IMR-90 (cell line): ENCODE data around the gene TCP1. TPM values are rescaled to one million over a fixed set of nuclear protein-coding genes. Genes with fewer than 3 reads are reported as not detected.

Source experiments
- ATAC-seq: fragments of 200-7000 bp; cut with Tn5 transposase; 2 replicates; pipeline ENCODE4 v1.9.1; 2020; ENCODE audit warnings: low read depth, mild to moderate bottlenecking, moderate library complexity
- BruUV-seq: library from RNA; stranded (reverse); fragments of 400-500 nt; replicated peaks from 2 replicates; lab custom pipeline; 2021; lab: Mats Ljungman, UMichigan
- CTCF ChIA-PET: fragments of 300-600 bp; formaldehyde crosslinking; extraction: SDS; loops from one replicate; lab custom pipeline; 2021; ENCODE audit warnings: antibody characterized with exemption; lab: Yijun Ruan, JAX
- POLR2A ChIA-PET: fragments of 300-600 bp; sonication (Branson Sonifier 250); formaldehyde crosslinking; loops from one replicate; lab custom pipeline; 2022; ENCODE audit warnings: antibody characterized with exemption; ENCODE audit not compliant: unreplicated experiment; lab: Charles Lee
- DNase-seq: peaks from one replicate; pipeline ENCODE4 v3.0.0; 2013
- H2AFZ ChIP-seq: replicated peaks from 2 replicates; pipeline ENCODE3; 2013; ENCODE audit warnings: low read length, mild to moderate bottlenecking; ENCODE audit not compliant: poor library complexity
- H2AK5ac ChIP-seq: 2 replicates; pipeline ENCODE4 v1.6.1; 2013; ENCODE audit warnings: low read depth, low read length, inconsistent platforms
- H2AK9ac ChIP-seq: replicated peaks from 2 replicates; pipeline ENCODE3; 2013; ENCODE audit warnings: mild to moderate bottlenecking, low read depth, low read length, moderate library complexity; ENCODE audit not compliant: poor library complexity
- H2BK120ac ChIP-seq: 2 replicates; pipeline ENCODE4 v1.6.1; 2013; ENCODE audit warnings: low read depth, low read length, inconsistent platforms
- H2BK15ac ChIP-seq: 3 replicates; pipeline ENCODE4 v1.6.1; 2013; ENCODE audit warnings: low read depth, low read length, inconsistent platforms
- H2BK20ac ChIP-seq: 2 replicates; pipeline ENCODE4 v1.6.1; 2013; ENCODE audit warnings: low read depth, mild to moderate bottlenecking, inconsistent platforms, low read length, moderate library complexity
- H2BK5ac ChIP-seq: 2 replicates; pipeline ENCODE4 v1.6.1; 2013; ENCODE audit warnings: mild to moderate bottlenecking, low read depth, low read length, inconsistent platforms; ENCODE audit not compliant: poor library complexity, severe bottlenecking
- H3K14ac ChIP-seq: replicated peaks from 2 replicates; pipeline ENCODE4 v1.6.1; 2013; ENCODE audit warnings: low read depth, low read length, inconsistent platforms
- H3K18ac ChIP-seq: 2 replicates; pipeline ENCODE4 v1.6.1; 2013; ENCODE audit warnings: low read depth, low read length, control low read depth
- H3K23ac ChIP-seq: 2 replicates; pipeline ENCODE4 v1.6.1; 2013; ENCODE audit warnings: low read depth, low read length, inconsistent platforms
- H3K27ac ChIP-seq: 2 replicates; pipeline ENCODE4 v1.5.1; 2013; ENCODE audit warnings: mild to moderate bottlenecking, control low read depth, low read length; ENCODE audit not compliant: insufficient read depth
- H3K27me3 ChIP-seq: 2 replicates; pipeline ENCODE4 v1.6.1; 2013; ENCODE audit warnings: low read length; ENCODE audit not compliant: control insufficient read depth, insufficient read depth
- H3K36me3 ChIP-seq: 2 replicates; pipeline ENCODE4 v1.6.1; 2013; ENCODE audit warnings: low read length, mixed read lengths; ENCODE audit not compliant: control insufficient read depth, insufficient read depth
- H3K4ac ChIP-seq: 2 replicates; pipeline ENCODE4 v1.6.1; 2013; ENCODE audit warnings: low read depth, low read length, inconsistent platforms
- H3K4me1 ChIP-seq: 2 replicates; pipeline ENCODE4 v1.6.1; 2013; ENCODE audit warnings: low read length, mixed read lengths; ENCODE audit not compliant: control insufficient read depth, insufficient read depth
- H3K4me2 ChIP-seq: 2 replicates; pipeline ENCODE4 v1.6.1; 2013; ENCODE audit warnings: low read depth, mild to moderate bottlenecking, control low read depth, low read length, moderate library complexity
- H3K4me3 ChIP-seq: 2 replicates; pipeline ENCODE4 v1.5.1; 2013; ENCODE audit warnings: low read depth, mild to moderate bottlenecking, control low read depth, low read length, moderate library complexity; ENCODE audit not compliant: insufficient read depth
- H3K56ac ChIP-seq: 2 replicates; pipeline ENCODE4 v1.6.1; 2013; ENCODE audit warnings: low read length, inconsistent platforms; ENCODE audit not compliant: insufficient read depth; ENCODE audit errors: extremely low read depth
- H3K79me1 ChIP-seq, 2 experiments: 2 replicates each; pipeline ENCODE4 v1.6.1; 2013; ENCODE audit warnings: low read length in 2 of 2, inconsistent platforms in 1 of 2, low read depth in 1 of 2
- H3K9ac ChIP-seq: 2 replicates; pipeline ENCODE4 v1.6.1; 2013; ENCODE audit warnings: low read depth, low read length, control low read depth
- H3K9me1 ChIP-seq: 2 replicates; pipeline ENCODE4 v1.6.1; 2013; ENCODE audit warnings: low read length, inconsistent platforms; ENCODE audit not compliant: insufficient read depth
- H3K9me3 ChIP-seq: 2 replicates; pipeline ENCODE4 v1.6.1; 2013; ENCODE audit warnings: low read length; ENCODE audit not compliant: control insufficient read depth, insufficient read depth
- H4K20me1 ChIP-seq: 2 replicates; pipeline ENCODE4 v1.6.1; 2013; ENCODE audit warnings: low read length, inconsistent platforms; ENCODE audit not compliant: insufficient read depth
- H4K5ac ChIP-seq: 2 replicates; pipeline ENCODE4 v1.6.1; 2013; ENCODE audit warnings: mild to moderate bottlenecking, low read depth, low read length, control low read depth
- H4K8ac ChIP-seq, 2 experiments: 2 replicates each; pipeline ENCODE4 v1.6.1; 2013; ENCODE audit warnings: low read depth in 2 of 2, low read length in 2 of 2, control low read depth in 1 of 2, inconsistent platforms in 1 of 2
- H4K91ac ChIP-seq: 2 replicates; pipeline ENCODE4 v1.6.1; 2013; ENCODE audit warnings: low read depth, low read length, inconsistent platforms; ENCODE audit not compliant: insufficient read depth
- CHD1 ChIP-seq: IDR thresholded peaks from 2 replicates; pipeline ENCODE4 v1.6.1; 2012; ENCODE audit warnings: low read depth, low read length, improper control_type of control experiment
- FOS ChIP-seq: fragments of 150-350 bp; IDR thresholded peaks from 2 replicates; pipeline ENCODE4 v1.6.1; 2016; ENCODE audit warnings: low read depth, low read length
- WGBS, 2 experiments: methylation state at CpG; one replicate each; pipeline versions ENCODE4 v1.1.5 to v1.1.7; 2013; ENCODE audit warnings: missing lambda C conversion rate in 2 of 2; ENCODE audit not compliant: insufficient read length in 1 of 2; ENCODE audit errors: extremely low coverage in 2 of 2; 5-methylcytosine and 5-hydroxymethylcytosine counted together
- dilution Hi-C: fragments of 300-500 bp; cut with HindIII; formaldehyde crosslinking; loops from one replicate; pipeline ENCODE4 v1.14.3; 2018; ENCODE audit warnings: low sequenced_read_pairs; ENCODE audit not compliant: unreplicated experiment
- in situ Hi-C: fragments of 300-500 bp; cut with MboI; formaldehyde crosslinking; loops from 3 replicates; pipeline ENCODE4 v1.14.3; 2019; ENCODE audit warnings: low sequenced_read_pairs, inconsistent platforms, mixed read lengths
- intact Hi-C: fragments of 100-400 bp; cut with micrococcal nuclease; formaldehyde crosslinking; loops from 2 replicates; pipeline ENCODE4 v1.10.0; 2022
- polyA plus RNA-seq, 3 experiments: library from polyadenylated mRNA; depleted of rRNA; stranded (reverse); fragments of >200 nt; gene quantifications; 2 replicates each; pipeline ENCODE4 v1.2.3, GENCODE V29; 2012; ENCODE audit warnings: low replicate concordance in 1 of 3
- total RNA-seq: library from RNA; depleted of rRNA; stranded (reverse); fragments of >200 nt; gene quantifications from 2 replicates; pipeline ENCODE4 v1.2.3, GENCODE V29; 2012

The TCP1 gene
- total and polyA plus RNA-seq, 2 of the 4 experiments (the other 2 are of a cell fraction), result 119 to 576 TPM

DNA sequence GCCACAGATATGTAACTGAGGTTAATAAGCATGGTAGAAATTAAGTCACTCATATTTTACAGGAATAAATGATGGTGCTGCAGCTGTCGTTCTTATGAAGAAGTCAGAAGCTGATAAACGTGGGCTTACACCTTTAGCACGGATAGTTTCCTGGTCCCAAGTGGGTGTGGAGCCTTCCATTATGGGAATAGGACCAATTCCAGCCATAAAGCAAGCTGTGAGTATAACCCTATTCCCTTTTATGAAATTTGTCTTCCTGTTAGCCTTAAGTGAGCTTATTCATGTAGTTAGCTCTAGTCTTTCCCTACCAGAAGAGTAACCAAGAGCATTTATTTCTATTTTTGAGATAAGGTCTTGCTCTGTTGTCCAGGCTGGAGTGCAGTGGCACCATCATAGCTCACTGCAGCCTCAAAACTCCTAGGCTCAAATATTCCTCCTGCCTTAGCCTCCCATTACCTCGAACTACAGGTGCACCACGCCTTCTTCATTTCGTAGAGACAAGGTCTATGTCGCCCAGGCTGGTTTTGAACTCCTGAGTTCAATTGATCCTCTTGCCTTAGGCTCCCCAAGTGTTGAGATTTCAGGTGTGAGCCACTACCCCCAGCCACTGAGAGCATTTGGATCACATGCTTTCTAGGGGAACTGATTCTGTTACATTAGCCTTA, 12.0 kb downstream of the TCP1 start:
- H3K9ac ChIP-seq, result no peak overlapping the region
- H3K9me1 ChIP-seq, result no peaks in the 10 kb centered on the region
- H3K4me2 ChIP-seq, result no peak overlapping the region
- no peak overlapping the region for H2BK120ac ChIP-seq
- no peak for ATAC-seq
- no peak overlapping the region for H2BK5ac ChIP-seq
- DNase-seq, result no peak
- TF ChIP-seq FOS (no peak), CHD1 (no peak)
- H2AK9ac ChIP-seq, result no peak overlapping the region
- peaks cover 1 to 6% of the 10 kb centered on the region in 2 experiments; a peak in 3 of 4 replicates for H3K79me1 ChIP-seq
- in situ Hi-C loops (no loop called here), dilution Hi-C loops (no loop called here), intact Hi-C loops (no loop called here)
- H4K91ac ChIP-seq, result no peak overlapping the region
- no peak overlapping the region for H3K23ac ChIP-seq
- H3K27me3 ChIP-seq, result no peaks in the 10 kb centered on the region
- no peak overlapping the region for H3K4me3 ChIP-seq
- no peak overlapping the region for H4K5ac ChIP-seq
- no peaks in the 10 kb centered on the region for H3K9me3 ChIP-seq
- H3K4ac ChIP-seq, result no peak overlapping the region
- H2BK20ac ChIP-seq, result no peak overlapping the region
- H3K4me1 ChIP-seq, result no peaks in the 10 kb centered on the region
- no TSS peak for BruUV-seq
- no peak overlapping the region for H2AK5ac ChIP-seq
- CTCF ChIA-PET, result no interaction called here
- H3K56ac ChIP-seq, result no peak overlapping the region
- 100% methylated on average over 3 of the region's 7 CpGs; no CpG with 5 or more reads in 1 of the 2 experiments for WGBS, 2 experiments
- POLR2A ChIA-PET, result no interaction called here
- no peaks in the 10 kb centered on the region for H4K20me1 ChIP-seq
- no peak overlapping the region for H3K18ac ChIP-seq
- H3K27ac ChIP-seq, result no peak overlapping the region
- H3K14ac ChIP-seq, result no peak overlapping the region
- no peak overlapping the region for H4K8ac ChIP-seq
- no peak overlapping the region for H2AFZ ChIP-seq
- peaks cover 34% of the 10 kb centered on the region for H3K36me3 ChIP-seq
- H2BK15ac ChIP-seq, result no peak overlapping the region
